ENCODE data around the gene CNTNAP2. TPM values are rescaled to one million over a fixed set of nuclear protein-coding genes. Genes with fewer than 3 reads are reported as not detected.
A peak's percentile ranks its signal among the peaks of the same experiment; 100 is the strongest.

The CNTNAP2 gene
- total RNA-seq, 1 experiment from 2014 or later, result 64.5 TPM

DNA sequence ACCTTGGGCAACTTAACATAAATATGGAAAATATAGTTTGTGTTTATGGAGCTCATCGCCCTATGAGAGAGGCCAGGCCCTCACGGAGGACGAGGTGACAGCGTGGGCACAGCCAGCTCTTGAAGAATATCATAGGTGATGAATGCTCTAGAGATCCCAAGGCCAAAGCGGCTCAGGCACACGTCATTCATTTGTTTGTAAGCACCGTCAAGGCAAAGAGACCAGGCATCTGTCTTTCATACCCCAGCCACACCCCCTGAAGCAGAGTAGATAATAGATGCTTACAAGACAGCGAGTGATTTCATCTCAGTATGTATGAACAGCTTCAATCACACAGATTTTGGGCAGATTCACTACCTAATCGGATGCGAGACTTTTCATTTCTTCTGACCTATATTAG is 2231.9 kb downstream of the CNTNAP2 start:
- peaks cover 3% of the 10 kb centered on the region; the same call in 1 of the 2 replicates for H3K79me2 ChIP-seq (ENCODE audit: insufficient read depth, low read length)

More for the DNA sequence above, 2231.9 kb downstream of the CNTNAP2 start:
- no peak overlapping the region for H3K23ac ChIP-seq (ENCODE audit: insufficient read length, low read depth, low read length)
- no peak overlapping the region for H2BK12ac ChIP-seq (ENCODE audit: insufficient read length, low read depth, low read length)
- no peak overlapping the region for H3K14ac ChIP-seq (ENCODE audit: insufficient read depth, low read length)
- no peaks in the 10 kb centered on the region for H3K27me3 ChIP-seq (ENCODE audit: insufficient read depth, low read length)
- DNase-seq, result no peak
- H3T11ph ChIP-seq (ENCODE audit: low read length), result no peak overlapping the region
- Mint-ChIP-seq H3K9me3 (no peaks in the 10 kb centered on the region; a peak in 2 of 5 replicates), H3K27ac (peak overlapping the region in 1 of 3 experiments; percentile 58; a peak in 1 of 7 replicates), H3K4me1 (peaks cover 31 to 42% of the 10 kb centered on the region in 2 experiments), H3K36me3 (ENCODE audit: insufficient read depth in 1 of 3, low read depth in 3 of 3) (peaks cover 17 to 41% (median 41%) of the 10 kb centered on the region in 3 experiments; a peak in 6 of 7 replicates), H3K4me3 (no peak overlapping the region), H3K27me3 (ENCODE audit: low read depth) (no peaks in the 10 kb centered on the region)
- no peak overlapping the region for H3K56ac ChIP-seq (ENCODE audit: insufficient read length, low read depth, low read length)
- no peak overlapping the region for H2BK5ac ChIP-seq (ENCODE audit: insufficient read length, low read length)
- H3K79me1 ChIP-seq (ENCODE audit: insufficient read depth, low read depth, low read length, poor library complexity, severe bottlenecking), result peaks cover 4% of the 10 kb centered on the region
- H2BK120ac ChIP-seq (ENCODE audit: low read depth, low read length, poor library complexity, severe bottlenecking), result no peak overlapping the region
- H4K5ac ChIP-seq (ENCODE audit: insufficient read length, low read depth, low read length), result no peak overlapping the region
- no peak overlapping the region for H3K9ac ChIP-seq (ENCODE audit: extremely low read depth, insufficient read length, low read length)
- no peaks in the 10 kb centered on the region for H4K20me1 ChIP-seq (ENCODE audit: control insufficient read depth, insufficient read depth, insufficient read length)
- no peaks in the 10 kb centered on the region; the same call in 1 of the 2 replicates for H3K4me1 ChIP-seq (ENCODE audit: insufficient read depth, low read length)
- TF ChIP-seq, protein P1, sequence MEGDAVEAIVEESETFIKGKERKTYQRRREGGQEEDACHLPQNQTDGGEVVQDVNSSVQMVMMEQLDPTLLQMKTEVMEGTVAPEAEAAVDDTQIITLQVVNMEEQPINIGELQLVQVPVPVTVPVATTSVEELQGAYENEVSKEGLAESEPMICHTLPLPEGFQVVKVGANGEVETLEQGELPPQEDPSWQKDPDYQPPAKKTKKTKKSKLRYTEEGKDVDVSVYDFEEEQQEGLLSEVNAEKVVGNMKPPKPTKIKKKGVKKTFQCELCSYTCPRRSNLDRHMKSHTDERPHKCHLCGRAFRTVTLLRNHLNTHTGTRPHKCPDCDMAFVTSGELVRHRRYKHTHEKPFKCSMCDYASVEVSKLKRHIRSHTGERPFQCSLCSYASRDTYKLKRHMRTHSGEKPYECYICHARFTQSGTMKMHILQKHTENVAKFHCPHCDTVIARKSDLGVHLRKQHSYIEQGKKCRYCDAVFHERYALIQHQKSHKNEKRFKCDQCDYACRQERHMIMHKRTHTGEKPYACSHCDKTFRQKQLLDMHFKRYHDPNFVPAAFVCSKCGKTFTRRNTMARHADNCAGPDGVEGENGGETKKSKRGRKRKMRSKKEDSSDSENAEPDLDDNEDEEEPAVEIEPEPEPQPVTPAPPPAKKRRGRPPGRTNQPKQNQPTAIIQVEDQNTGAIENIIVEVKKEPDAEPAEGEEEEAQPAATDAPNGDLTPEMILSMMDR (conservative IDR thresholded peaks at IDR 0.05), result no peak
- no peak overlapping the region for H2AFZ ChIP-seq (ENCODE audit: low read length)
- H3K18ac ChIP-seq (ENCODE audit: insufficient read length, low read depth, low read length), result no peak overlapping the region
- no peaks in the 10 kb centered on the region for H3K9me3 ChIP-seq (ENCODE audit: control insufficient read depth, low read depth, low read length)
- no peak overlapping the region for H3K4me2 ChIP-seq (ENCODE audit: insufficient read depth, insufficient read length, low read length)
- H4K91ac ChIP-seq (ENCODE audit: insufficient read length, low read depth, low read length), result no peak overlapping the region
- no peak overlapping the region for H2AK5ac ChIP-seq (ENCODE audit: insufficient read length, low read length)
- no peaks in the 10 kb centered on the region for H3K23me2 ChIP-seq (ENCODE audit: insufficient read length, low read depth, low read length, poor library complexity, severe bottlenecking)
- WGBS (ENCODE audit: extremely low coverage, insufficient read length, low lambda C conversion rate), result no CpG with 5 or more reads among the region's 10 CpGs
- H3K27ac ChIP-seq (ENCODE audit: insufficient read length, low read depth, low read length), result no peak overlapping the region
- H3K4ac ChIP-seq (ENCODE audit: low read depth, low read length), result no peak overlapping the region
- no peak overlapping the region for H4K8ac ChIP-seq (replicated peaks; ENCODE audit: insufficient read length, low read depth, low read length)
- no peak overlapping the region for H2BK20ac ChIP-seq (ENCODE audit: low read depth, low read length, poor library complexity, severe bottlenecking)
- no peak overlapping the region for H2BK15ac ChIP-seq (ENCODE audit: low read depth, low read length)
